OCI-LY1 (cell line): Measurements from ENCODE around the gene CCDC97.

ENCODE experiments used
- H2AFZ ChIP-seq: fragments of 200-600 bp; sonication (generic), shearing (Covaris generic); 2 replicates; pipeline ENCODE4 v1.6.0; 2014; ENCODE audit warnings: antibody characterized with exemption, mild to moderate bottlenecking, low read length
- H3F3A ChIP-seq: fragments of 200-600 bp; sonication (generic), shearing (Covaris generic); 2 replicates; pipeline ENCODE4 v1.6.0; 2014; ENCODE audit warnings: mild to moderate bottlenecking, antibody characterized with exemption, low read length, moderate library complexity; ENCODE audit not compliant: insufficient read depth
- H3K27ac ChIP-seq: fragments of 200-600 bp; sonication (generic); 2 replicates; pipeline ENCODE4 v1.5.1; 2014; ENCODE audit warnings: low read length, mixed run types, mild to moderate bottlenecking, low read depth; ENCODE audit not compliant: poor library complexity, severe bottlenecking
- H3K27me3 ChIP-seq: fragments of 200-600 bp; sonication (generic); 2 replicates; pipeline ENCODE4 v1.6.0; 2014; ENCODE audit warnings: antibody characterized with exemption, mild to moderate bottlenecking, low read length, moderate library complexity; ENCODE audit not compliant: insufficient read depth
- H3K36me3 ChIP-seq: fragments of 200-600 bp; sonication (generic); 2 replicates; pipeline ENCODE4 v1.6.1; 2014; ENCODE audit warnings: mild to moderate bottlenecking, antibody characterized with exemption, low read length, moderate library complexity, mixed read lengths; ENCODE audit not compliant: insufficient read depth
- H3K4me1 ChIP-seq: fragments of 200-600 bp; sonication (generic); 2 replicates; pipeline ENCODE4 v1.5.1; 2014; ENCODE audit warnings: mild to moderate bottlenecking, low read length, moderate library complexity; ENCODE audit not compliant: insufficient read depth, severe bottlenecking
- H3K4me2 ChIP-seq: fragments of 200-600 bp; sonication (generic), shearing (Covaris generic); 2 replicates; pipeline ENCODE4 v1.6.1; 2014; ENCODE audit warnings: low read length
- H3K4me3 ChIP-seq: fragments of 200-600 bp; sonication (generic); 2 replicates; pipeline ENCODE4 v1.5.1; 2014; ENCODE audit warnings: low read length, low read depth, mild to moderate bottlenecking, mixed read lengths; ENCODE audit not compliant: poor library complexity, severe bottlenecking
- H3K79me2 ChIP-seq: fragments of 200-600 bp; shearing (Covaris generic); 2 replicates; pipeline ENCODE4 v1.6.1; 2016; ENCODE audit warnings: mixed run types, low read length, mixed read lengths; ENCODE audit not compliant: insufficient read depth
- H3K9ac ChIP-seq: fragments of 200-600 bp; sonication (generic), shearing (Covaris generic); 2 replicates; pipeline ENCODE4 v1.6.1; 2014; ENCODE audit warnings: mild to moderate bottlenecking, low read length, mixed read lengths
- H3K9me2 ChIP-seq: fragments of 200-600 bp; sonication (generic), shearing (Covaris generic); 2 replicates; pipeline ENCODE4 v1.6.1; 2014; ENCODE audit warnings: low read depth, mild to moderate bottlenecking, low read length, mixed read lengths
- H3K9me3 ChIP-seq: fragments of 200-600 bp; shearing (Covaris generic); 2 replicates; pipeline ENCODE4 v1.6.1; 2014; ENCODE audit warnings: low read length, mixed read lengths
- H4K20me1 ChIP-seq: fragments of 200-600 bp; sonication (generic), shearing (Covaris generic); 2 replicates; pipeline ENCODE4 v1.6.0; 2016; ENCODE audit warnings: mild to moderate bottlenecking, low read length; ENCODE audit not compliant: insufficient read depth
- EZH2 ChIP-seq: fragments of 200-600 bp; sonication (generic), shearing (Covaris generic); IDR thresholded peaks from 2 replicates; pipeline ENCODE4 v1.8.0; 2017; ENCODE audit warnings: borderline replicate concordance, mixed run types, mild to moderate bottlenecking, antibody characterized with exemption, low read length, moderate library complexity, mixed read lengths
- TF ChIP-seq, protein P1 (sequence below): fragments of 200-600 bp; sonication (generic), shearing (Covaris generic); IDR thresholded peaks from 2 replicates; pipeline ENCODE4 v1.5.1; 2017; ENCODE audit warnings: mild to moderate bottlenecking, antibody characterized with exemption, low read length, moderate library complexity, mixed read lengths

Gene CCDC97

DNA sequence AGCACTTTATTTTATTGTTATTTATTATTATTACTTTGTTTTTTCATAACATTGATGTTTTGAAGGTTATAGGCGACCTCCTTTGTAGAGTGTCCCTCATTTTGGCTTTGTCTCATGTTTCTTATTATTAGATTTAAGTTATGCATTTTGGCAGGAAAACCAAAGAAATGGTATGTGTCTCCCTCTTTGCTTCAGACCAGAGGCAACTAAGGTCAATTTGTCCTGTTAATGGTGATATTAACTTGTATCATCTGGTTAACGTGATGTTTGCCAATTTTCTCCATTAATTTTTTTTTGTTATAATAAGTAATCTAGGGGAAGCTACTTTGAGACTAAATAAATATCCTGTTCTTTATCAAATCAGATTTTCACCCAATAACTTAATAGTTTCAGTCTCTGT, 62.5 kb downstream of the CCDC97 start:
- Histone ChIP-seq H3K4me2 (no peak overlapping the region), H3K4me1 (peaks cover 9% of the 10 kb centered on the region), H3F3A (no peaks in the 10 kb centered on the region), H2AFZ (no peak overlapping the region), H3K27ac (no peak overlapping the region), H3K4me3 (no peak overlapping the region), H3K9ac (no peak overlapping the region), H3K36me3 (no peaks in the 10 kb centered on the region; the same call in 1 of the 2 replicates), H3K9me3 (no peaks in the 10 kb centered on the region), H3K79me2 (no peaks in the 10 kb centered on the region), H3K9me2 (no peaks in the 10 kb centered on the region), H4K20me1 (no peaks in the 10 kb centered on the region), H3K27me3 (no peaks in the 10 kb centered on the region)
- TF ChIP-seq, protein P1, sequence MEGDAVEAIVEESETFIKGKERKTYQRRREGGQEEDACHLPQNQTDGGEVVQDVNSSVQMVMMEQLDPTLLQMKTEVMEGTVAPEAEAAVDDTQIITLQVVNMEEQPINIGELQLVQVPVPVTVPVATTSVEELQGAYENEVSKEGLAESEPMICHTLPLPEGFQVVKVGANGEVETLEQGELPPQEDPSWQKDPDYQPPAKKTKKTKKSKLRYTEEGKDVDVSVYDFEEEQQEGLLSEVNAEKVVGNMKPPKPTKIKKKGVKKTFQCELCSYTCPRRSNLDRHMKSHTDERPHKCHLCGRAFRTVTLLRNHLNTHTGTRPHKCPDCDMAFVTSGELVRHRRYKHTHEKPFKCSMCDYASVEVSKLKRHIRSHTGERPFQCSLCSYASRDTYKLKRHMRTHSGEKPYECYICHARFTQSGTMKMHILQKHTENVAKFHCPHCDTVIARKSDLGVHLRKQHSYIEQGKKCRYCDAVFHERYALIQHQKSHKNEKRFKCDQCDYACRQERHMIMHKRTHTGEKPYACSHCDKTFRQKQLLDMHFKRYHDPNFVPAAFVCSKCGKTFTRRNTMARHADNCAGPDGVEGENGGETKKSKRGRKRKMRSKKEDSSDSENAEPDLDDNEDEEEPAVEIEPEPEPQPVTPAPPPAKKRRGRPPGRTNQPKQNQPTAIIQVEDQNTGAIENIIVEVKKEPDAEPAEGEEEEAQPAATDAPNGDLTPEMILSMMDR: no peak
- no peak for TF ChIP-seq EZH2

DNA sequence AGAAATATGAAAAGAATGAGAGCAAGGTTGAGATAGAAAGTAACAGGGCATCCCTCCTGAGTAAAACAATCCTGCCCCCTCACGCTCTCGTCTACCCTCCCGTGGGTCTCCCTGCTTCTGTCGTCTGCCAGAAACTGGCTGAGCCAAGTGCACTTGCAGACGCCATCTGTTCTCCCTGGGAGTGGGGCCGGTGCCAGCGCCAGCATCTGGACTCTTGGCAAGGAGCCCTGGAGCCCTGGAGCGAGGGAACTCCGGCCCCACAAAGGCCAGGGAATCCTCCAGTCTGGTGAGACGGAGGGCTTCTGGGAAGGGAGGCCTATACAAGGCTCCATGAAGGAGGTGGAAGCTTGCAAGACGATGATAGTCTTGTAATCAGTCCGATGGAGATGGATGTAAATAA, 64.0 kb downstream of the CCDC97 start:
- no peaks in the 10 kb centered on the region for H3K9me3 ChIP-seq
- no peaks in the 10 kb centered on the region for H3K27me3 ChIP-seq
- no peaks in the 10 kb centered on the region; the same call in 1 of the 2 replicates for H3K36me3 ChIP-seq
- H3K4me1 ChIP-seq: peaks cover 10% of the 10 kb centered on the region
- H3K4me2 ChIP-seq: no peak overlapping the region
- no peak overlapping the region for H3K4me3 ChIP-seq
- H3F3A ChIP-seq: no peaks in the 10 kb centered on the region
- no peaks in the 10 kb centered on the region for H4K20me1 ChIP-seq
- TF ChIP-seq EZH2: no peak
- TF ChIP-seq, protein P1: no peak
- H3K79me2 ChIP-seq: no peaks in the 10 kb centered on the region
- no peak overlapping the region for H2AFZ ChIP-seq
- no peaks in the 10 kb centered on the region for H3K9me2 ChIP-seq
- no peak overlapping the region for H3K9ac ChIP-seq
- H3K27ac ChIP-seq: no peak overlapping the region
